ENCODE data around the gene TMEM217.
"Not testable (repeated sequence)": the region's sequence is repeated elsewhere in the genome, so short reads cannot be mapped to it uniquely, and the experiment has no call there.

Gene TMEM217

DNA sequence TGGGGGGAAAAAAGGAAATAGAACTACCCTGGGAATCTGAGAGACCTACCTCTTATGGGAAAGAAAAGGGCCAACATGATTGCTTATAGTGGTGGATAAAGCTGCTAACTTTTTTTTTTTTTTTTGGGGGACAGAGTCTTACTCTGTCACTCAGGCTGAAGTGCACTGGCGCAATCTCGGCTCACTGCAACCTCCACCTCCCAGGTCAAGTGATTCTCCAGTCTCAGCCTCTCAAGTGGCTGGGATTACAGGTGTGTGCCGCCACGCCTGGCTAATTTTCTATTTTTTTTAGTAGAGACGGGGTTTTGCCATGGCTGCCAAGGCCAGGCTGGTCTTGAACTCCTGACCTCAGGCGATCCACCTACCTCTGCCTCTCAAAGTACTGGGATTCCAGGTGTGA lies 39.9 kb downstream of the TMEM217 start:
- no peak for DNase-seq (ENCODE audit: low read depth, low spot score)

GRCh38 chr6:37212268-37212667 lies 45.7 kb downstream of the TMEM217 start:
- no peak for DNase-seq (ENCODE audit: low read depth, low spot score)

- peak; percentile 84 for DNase-seq (ENCODE audit: low read depth, low spot score)
These were observed 47.5 kb downstream of the TMEM217 start for GRCh38 chr6:37210313-37210968.

GRCh38 chr6:37209461-37210205 lies 48.3 kb downstream of the TMEM217 start:
- no peak for DNase-seq (ENCODE audit: low read depth, low spot score)

- DNase-seq (ENCODE audit: low read depth, low spot score), result no peak
These were observed 49.2 kb downstream of the TMEM217 start for GRCh38 chr6:37208793-37209192.

DNA sequence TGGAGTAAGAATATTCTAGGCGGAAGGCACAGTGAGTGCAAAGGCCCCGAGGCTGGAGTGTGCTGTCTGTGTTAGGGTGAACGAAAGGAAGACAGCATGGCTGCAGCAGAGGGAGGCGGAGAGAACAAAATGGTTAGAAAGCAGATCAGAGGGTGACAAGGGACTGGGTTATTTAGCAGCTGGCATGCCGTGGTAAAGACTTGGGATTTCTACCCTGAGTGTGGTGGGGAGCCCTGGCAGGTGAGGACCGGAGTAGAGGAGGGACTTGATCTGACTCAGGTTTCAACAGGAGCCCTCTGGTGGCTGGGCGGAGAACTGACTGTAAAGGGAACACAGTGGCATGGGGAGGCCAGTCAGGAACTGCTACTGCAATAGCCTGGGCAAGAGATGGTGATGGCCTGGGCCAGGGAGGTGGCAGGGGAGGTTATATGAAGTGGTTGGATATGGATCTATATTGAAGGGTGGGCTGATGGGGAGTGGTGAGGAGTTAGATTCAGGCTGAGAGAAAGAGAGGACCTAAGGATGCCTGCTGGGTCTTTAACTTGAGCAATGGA lies 50.0 kb downstream of the TMEM217 start:
- peak; percentile 94 for DNase-seq (ENCODE audit: low read depth, low spot score)

- no peak for DNase-seq (ENCODE audit: low read depth, low spot score)
These were observed 51.3 kb downstream of the TMEM217 start for GRCh38 chr6:37206622-37207021.

DNA sequence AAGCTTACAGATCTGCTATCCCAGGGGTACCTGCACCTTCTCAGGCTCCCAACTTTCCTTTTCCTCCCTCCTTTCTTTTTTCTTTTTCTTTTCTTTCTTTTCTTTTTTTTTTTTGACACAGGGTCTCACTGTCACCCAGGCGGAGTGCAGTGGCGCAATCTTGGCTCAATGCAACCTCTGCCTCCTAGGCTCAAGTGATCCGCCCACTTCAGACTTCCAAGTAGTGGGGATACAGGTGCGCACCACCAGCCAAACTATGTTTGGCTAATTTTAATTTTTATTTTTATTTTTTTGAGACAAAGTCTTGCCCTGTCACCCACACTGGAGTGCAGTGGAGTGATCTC lies 52.0 kb downstream of the TMEM217 start:
- no peak for DNase-seq (ENCODE audit: low read depth, low spot score)

DNA sequence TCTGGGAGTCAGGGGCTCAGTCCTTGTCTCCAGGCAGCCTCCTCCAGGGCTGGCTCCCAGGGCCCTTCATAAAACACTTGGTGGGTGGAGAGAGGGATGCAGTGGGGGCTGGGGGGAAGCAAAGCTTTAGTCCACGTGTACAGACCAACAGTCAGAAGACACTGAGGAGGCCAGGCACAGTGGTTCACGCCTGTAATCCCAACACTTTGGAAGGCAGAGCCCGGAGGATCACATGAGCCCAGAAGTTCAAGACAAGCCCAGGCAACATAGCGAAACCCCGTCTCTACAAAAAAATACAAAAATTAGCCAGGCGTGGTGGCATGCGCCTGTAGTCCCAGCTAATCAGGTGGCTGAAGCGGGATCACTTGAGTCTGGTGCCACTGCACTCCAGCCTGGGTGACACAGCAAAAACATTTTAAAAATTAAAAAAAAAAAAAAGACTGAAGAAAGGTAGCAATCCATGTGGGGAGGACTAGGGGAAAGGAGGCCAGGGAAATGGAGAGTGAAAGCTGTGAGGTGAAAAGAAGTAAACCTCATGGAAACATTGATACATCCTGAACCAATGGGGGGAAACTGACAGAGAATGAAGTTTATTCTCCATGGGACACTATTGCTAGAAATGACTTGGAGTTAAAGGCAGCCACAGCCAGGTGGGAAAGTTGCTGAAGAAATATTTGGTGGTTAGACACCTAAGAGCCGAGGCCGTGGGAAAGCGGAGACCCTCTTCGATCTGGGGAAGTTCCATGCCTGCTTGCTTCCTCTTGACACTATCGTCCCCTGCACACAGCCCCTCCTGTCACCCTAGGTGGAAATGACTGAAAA lies 52.6 kb downstream of the TMEM217 start:
- no peak for DNase-seq (ENCODE audit: low read depth, low spot score)

- no peak for DNase-seq (ENCODE audit: low read depth, low spot score)
These were observed 53.8 kb downstream of the TMEM217 start for GRCh38 chr6:37204014-37204751.

DNA sequence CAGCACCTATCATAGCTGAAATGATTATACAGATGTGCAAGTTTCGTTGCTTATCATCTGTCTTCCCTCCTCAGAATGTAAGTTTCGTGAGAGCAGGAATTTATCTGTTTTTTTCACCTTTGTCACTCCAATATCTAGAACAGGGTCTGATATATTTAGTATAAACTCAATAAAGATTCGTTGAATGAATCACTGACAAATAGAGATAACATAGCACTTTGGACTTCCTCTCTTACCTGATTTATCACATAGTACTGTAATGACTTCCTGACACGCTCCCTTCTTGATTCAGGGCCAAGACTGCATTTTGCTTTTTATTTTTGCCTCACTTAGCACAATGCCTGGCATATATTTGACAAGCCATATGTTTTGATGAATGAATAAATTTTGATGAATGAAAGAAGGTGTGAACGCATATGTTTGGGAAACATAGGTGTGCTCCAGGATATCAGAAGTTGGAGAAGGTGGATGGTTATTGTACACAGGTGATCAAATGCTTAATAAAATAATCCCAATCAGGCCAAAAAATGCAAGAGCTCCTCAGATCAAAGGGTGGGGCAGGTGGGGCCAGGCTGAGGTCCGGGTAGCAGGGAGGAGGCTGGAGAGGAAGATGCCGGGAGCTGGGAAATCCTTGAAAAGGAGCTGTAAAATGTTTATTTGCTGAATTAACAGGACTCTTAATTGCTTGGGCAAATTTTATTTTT lies 55.0 kb downstream of the TMEM217 start:
- DNase-seq (ENCODE audit: low read depth, low spot score), result no peak

DNA sequence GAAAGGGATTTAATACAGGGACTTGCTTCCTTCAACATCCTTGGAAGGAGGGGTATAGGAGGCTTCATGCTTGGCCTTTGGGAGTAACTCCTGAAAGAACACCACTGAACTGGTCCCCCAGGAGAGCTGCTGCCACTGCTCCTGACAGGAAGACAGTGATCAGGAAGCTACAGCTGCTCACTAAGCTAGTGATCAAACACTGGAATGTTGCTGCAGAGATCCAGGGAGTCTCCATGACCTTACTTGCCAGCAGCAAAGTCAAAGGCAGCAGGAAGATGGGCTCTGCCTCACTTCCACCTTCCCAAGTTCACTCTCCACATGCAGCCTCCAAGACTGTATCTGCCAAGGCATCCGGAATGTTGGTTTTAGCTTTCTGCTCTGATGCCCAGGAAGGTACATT lies 56.2 kb downstream of the TMEM217 start:
- DNase-seq (ENCODE audit: low read depth, low spot score), result no peak

GRCh38 chr6:37200085-37200484 lies 57.9 kb downstream of the TMEM217 start:
- no peak for DNase-seq (ENCODE audit: low read depth, low spot score)

- not testable (repeated sequence) for DNase-seq (ENCODE audit: low read depth, low spot score)
These were observed 61.5 kb downstream of the TMEM217 start for GRCh38 chr6:37196451-37196850.

DNA sequence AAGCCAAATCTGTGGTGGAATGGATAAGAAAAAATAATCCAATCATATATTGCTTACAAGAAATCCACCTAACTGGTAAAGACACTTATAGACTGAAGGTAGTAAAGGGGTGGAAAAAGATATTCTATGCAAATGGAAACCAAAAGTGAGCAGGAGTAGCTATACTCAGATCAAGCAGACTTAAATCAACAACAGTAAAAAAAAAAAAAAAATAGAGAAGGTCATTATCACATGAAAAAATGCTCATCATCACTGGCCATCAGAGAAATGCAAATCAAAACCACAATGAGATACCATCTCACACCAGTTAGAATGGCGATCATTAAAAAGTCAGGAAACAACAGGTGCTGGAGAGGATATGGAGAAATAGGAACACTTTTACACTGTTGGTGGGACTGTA lies 63.1 kb downstream of the TMEM217 start:
- DNase-seq (ENCODE audit: low read depth, low spot score), result not testable (repeated sequence)

DNA sequence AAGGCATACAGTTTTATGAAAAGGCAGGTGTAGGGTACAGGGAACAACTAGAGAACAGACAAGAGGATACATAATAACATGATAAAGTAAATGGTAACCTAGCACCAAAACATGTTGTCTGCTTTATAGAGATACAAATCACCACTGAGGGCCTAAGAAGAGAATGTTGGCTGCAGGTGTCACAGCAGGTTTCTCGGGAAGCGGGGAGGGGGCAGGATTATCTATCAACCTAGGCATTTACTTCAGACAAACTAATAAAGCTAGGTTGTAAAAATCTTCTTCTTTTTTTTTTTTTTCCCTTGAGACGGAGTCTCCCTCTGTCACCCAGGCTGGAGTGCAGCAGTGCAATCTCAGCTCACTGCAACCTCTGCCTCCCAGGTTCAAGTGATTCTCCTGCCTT lies 65.3 kb downstream of the TMEM217 start:
- no peak for DNase-seq (ENCODE audit: low read depth, low spot score)

DNA sequence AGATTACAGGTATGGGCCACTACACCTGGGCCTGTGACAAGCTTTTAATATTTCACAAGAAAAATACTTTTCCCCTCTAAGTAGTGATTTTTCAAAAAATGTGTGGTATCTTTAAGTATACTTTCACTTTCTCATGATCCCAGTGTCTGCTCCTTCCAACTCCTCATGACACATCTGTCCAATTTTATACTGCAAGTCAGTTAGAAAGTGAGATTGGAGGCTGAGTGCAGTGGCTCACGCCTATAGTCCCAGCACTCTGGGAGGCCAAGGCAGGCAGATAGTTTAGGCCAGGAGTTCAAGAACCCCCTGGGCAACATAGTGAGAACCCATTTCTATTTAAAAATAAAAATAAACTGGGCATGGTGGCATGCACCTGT lies 67.8 kb downstream of the TMEM217 start:
- DNase-seq (ENCODE audit: low read depth, low spot score), result no peak

DNA sequence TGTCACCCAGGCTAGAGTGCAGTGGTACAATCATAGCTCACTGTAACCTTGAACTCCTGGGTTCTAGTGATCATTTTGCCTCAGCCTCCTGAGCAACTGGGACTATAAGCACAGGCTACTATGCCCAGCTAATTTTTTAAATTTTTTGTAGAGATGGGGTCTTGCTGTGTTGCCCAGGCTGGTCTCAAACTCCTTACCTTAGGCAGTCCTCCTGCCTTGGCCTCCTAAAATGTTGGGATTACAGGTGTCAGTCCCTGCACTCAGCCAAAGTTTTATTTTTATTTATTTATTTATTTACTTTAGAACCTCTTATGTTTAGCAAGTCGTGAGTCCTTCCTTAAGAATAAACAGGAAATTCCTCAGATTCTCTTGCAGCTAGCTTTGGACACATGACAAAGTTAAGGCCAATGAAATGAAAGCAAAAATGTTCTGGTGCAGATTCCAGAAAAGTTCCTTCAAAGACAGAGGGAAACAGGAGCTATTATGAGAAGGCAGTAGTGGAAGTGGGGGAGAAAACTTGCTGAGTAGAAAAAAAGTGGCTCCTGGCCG lies 68.9 kb downstream of the TMEM217 start:
- no peak for DNase-seq (ENCODE audit: low read depth, low spot score)

DNA sequence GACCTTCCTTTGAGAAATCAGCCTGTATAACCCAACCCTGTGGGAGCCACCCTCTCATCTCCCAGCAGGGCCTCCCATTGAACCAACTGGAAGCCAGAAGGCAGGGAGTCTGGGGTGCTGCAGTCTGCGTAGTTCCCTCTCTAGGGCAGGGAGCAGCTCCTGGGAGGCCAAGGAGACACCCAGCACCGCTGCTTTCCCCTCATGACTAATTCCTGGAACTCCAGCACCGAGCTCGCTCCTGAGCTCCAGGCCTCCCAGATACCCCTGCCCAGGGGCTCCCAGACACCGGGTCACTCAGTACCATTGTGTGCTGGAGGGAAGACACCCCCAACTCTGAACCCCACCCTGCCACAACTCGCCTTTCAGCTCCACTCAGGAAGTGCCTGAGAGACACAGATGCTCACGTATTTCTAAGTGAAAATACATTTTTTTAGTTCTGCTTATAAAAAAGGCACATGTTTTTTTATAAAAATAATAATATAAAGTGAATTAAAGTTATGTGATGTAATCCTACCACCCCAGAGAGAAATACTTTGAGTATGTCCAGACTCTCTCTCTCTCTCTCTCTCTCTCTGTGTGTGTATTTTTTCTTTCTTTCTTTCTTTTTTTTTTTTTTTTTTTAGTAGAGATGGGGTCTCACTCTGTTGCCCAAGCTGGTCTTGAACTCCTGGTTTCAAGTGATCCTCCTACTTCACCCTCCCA lies 70.5 kb downstream of the TMEM217 start:
- no peak for DNase-seq (ENCODE audit: low read depth, low spot score)

All from ELF-1 (cell line).